Spleen (tissue), 7 donors: ENCODE data around the gene ZNF385B.

Experiments used
- POLR2A ChIP-seq, 3 donors: fragments of 450-650 bp; IDR thresholded peaks; one replicate each; pipeline ENCODE4 v1.5.1; 2017; ENCODE audit warnings: antibody characterized with exemption in 3 of 3, mild to moderate bottlenecking in 1 of 3
- POLR2AphosphoS5 ChIP-seq, 3 donors: sonication (generic); formaldehyde crosslinking; IDR thresholded peaks; one replicate each; pipeline ENCODE4 v1.5.1; 2017; ENCODE audit warnings: antibody characterized with exemption in 3 of 3
- TF ChIP-seq, protein P1 (sequence below), 11 experiments: fragments of 200-600 bp in 7 of 11; fragments of 450-650 bp in 4 of 11; sonication (generic) in 4 of 11; IDR thresholded peaks in 8 of 11; conservative IDR thresholded peaks in 3 of 11; 1 replicate in 7 of 11; 2 replicates in 4 of 11; pipeline versions ENCODE4 v1.4.0 to v1.8.0; 2016 to 2021; ENCODE audit warnings: antibody characterized with exemption in 11 of 11, inconsistent platforms in 4 of 11, mild to moderate bottlenecking in 1 of 11
- donor health status: DM: no; HTN: no; CAD: no; lungs with moderate emphysema.
- donor health status: DM: no; HTN: no; CAD: no.
- donor health status: DM: no; HTN: no; CAD: no.

GRCh38 chr2:179861416-179862067 is at the start of gene ZNF385B:
- TF ChIP-seq POLR2AphosphoS5 (IDR thresholded peaks at IDR 0.05) (no peak), POLR2A (IDR thresholded peaks at IDR 0.05) (no peak)
- TF ChIP-seq, protein P1, sequence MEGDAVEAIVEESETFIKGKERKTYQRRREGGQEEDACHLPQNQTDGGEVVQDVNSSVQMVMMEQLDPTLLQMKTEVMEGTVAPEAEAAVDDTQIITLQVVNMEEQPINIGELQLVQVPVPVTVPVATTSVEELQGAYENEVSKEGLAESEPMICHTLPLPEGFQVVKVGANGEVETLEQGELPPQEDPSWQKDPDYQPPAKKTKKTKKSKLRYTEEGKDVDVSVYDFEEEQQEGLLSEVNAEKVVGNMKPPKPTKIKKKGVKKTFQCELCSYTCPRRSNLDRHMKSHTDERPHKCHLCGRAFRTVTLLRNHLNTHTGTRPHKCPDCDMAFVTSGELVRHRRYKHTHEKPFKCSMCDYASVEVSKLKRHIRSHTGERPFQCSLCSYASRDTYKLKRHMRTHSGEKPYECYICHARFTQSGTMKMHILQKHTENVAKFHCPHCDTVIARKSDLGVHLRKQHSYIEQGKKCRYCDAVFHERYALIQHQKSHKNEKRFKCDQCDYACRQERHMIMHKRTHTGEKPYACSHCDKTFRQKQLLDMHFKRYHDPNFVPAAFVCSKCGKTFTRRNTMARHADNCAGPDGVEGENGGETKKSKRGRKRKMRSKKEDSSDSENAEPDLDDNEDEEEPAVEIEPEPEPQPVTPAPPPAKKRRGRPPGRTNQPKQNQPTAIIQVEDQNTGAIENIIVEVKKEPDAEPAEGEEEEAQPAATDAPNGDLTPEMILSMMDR (IDR thresholded peaks at IDR 0.05 in 8 of 11, conservative IDR thresholded peaks at IDR 0.05 in 3 of 11), result no peak
